Stimulated activated CD4-positive, alpha-beta T cell treated with anti-CD3 and anti-CD28 coated beads, Interleukin-12 subunit alpha, Interleukin-12 subunit beta, amount 100 ng/mL, for 4 hours (primary cell): ENCODE data around the gene PDSS2.
"Not testable (repeated sequence)": the region's sequence is repeated elsewhere in the genome, so short reads cannot be mapped to it uniquely, and the experiment has no call there.

Experiments
- DNase-seq: peaks from one replicate; pipeline ENCODE4 v3.0.0-alpha.2; 2020

Gene PDSS2

DNA sequence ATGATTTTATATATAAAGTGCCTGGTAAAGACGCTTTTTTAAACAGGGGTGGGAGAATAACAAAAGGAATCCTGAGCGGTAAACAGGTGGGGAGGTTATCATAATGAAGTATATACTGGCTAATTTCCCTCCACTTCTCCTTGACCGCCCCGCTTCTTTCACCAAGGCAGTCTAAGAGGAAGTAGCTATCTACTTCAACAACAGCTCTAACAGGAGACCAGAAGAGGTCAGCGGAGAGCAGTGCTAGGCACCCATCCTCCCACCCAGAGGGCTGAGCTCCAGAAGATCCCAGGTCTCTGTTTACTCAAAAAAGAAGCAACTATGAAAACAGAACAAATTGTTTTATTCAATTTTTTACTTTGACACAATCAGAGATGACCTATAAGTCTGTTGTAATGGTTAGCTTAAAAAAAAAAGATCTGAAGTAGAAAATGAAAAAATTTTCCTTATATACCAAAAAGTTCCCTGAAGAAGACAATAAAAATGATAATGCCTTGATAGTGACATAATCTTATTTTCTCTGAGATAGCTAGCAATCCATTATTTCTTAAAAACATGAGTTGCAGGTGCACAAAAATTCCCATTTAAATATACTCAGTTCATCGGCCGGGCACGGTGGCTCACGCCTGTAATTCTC lies 141.1 kb downstream of the PDSS2 start:
- peak; percentile 15 for DNase-seq

DNA sequence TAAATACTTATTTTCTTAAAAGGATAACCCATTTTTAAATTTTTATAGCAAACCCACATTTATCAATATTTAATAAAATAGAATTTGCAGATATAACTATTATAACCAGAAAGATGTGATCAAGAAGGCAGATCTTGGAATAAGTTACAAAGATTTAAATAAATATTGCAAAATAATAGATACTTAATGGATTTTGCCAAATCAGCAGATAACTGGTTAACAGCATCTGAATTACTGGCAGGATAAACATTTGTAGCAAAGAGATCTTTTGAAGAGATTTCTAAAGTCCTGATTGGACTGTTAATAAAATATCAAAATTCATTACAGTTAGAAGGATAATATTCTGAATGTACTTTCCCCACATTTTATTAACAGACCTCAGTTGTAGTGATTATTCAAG lies 144.2 kb downstream of the PDSS2 start:
- DNase-seq, result no peak

DNA sequence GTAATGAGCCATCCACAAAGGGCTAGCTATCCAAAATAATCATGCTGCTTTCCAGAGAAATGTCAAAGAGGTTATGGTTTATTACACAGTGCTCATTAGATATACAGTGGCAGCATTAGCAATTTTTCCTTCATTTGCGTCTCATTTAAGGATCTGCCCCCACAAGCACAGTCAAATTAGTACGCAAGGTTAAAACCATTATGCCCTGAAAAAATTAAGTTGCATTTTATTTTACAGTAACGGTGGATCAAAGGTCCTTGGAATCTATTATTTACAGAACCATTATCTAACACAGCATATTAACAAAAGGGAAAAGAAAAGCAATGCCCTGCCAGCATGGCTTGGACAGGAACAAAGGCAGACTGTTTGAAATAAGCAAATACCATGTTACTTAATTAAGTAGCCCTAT lies 144.8 kb downstream of the PDSS2 start:
- DNase-seq, result no peak

DNA sequence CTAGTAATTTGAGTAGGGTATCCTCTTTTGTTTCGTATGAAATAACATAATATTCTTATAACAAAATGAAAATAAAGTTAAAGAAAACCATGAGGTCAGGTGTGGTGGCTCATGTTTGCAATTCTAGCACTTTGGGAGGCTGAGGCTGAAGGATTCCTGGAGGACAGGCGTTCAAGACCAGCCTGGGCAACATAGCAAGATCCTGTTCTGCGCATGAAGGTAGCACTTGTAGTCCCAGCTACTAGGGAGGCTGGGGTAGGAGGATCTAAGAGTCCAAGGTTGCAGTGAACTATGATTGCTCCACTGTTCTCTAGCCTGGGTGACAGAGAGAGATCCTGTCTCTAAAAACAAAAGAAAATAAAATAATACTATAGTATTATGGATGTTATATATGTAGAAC lies 145.6 kb downstream of the PDSS2 start:
- no peak for DNase-seq

DNA sequence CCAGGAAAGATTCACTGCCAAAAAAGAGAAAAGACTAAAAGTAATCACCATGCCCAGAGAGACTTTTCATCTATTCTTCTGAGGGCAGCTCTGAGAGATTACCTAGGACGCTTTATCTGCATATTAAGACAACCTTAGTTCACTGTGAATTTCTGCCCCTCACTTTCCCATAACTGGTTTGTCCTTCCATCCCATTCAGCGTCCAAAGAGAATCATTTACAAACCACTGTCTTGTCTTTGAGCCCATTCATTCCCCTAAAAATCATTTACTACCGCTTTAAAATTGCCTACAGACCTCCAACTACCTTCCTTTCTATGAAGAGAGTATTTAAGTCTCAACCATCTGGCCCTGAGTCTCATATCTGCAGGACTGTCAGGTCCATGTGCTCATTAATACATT lies 149.0 kb downstream of the PDSS2 start:
- no peak for DNase-seq

DNA sequence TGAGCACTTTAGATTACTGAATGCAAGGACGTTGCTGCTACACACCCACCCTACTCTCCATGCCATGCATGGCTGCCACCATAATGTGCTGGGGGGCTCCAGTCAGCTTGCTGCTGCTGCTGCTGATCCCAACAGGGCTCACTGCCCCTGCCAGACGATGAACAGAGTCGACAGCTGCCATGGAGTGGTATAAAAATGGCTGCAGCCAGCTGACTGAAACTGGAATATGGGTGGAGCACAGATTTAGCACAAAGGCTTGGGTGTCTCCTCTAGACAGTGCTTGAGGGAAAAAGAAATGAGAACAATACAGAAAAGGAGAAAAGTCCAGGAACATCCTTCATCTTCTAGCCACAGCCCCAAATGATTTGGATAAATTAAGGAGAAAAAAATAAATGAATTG lies 150.7 kb downstream of the PDSS2 start:
- no peak for DNase-seq

DNA sequence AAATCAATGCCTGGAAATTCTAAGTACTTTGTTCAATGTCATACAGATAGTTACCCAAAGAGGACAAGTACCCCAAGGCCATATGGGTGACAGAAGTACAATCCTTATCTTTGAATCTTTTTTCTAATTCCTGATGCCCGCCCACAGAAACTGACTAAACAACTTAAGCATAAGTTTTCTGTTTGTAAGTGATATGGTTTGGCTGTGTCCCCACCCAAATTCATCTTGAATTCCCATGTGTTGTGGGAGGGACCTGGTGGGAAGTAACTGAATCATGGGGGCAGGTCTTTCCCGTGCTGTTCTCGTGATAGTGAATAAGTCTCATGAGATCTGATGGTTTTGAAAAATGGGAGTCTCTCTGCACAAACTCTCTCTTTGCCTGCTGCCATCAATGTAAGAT lies 153.4 kb downstream of the PDSS2 start:
- DNase-seq, result not testable (repeated sequence)

DNA sequence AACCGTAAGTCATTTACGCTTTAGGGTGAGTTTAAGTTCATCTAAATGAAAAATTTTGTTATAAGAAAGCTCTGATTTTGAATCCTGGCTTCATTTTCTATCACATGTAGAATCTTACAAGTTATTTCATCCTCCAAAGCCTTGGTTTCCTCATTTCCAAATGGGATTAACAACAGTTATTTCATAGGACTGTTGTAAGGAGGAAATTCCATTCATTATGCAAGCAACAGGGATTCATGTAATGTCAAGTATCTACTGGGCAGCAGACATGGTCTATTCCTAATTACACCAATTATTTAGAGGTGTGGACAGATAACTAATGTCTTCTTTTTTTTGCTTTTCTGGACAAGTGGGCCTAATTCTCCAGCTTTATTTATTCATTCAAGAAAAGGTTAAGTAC lies 154.0 kb downstream of the PDSS2 start:
- no peak for DNase-seq

DNA sequence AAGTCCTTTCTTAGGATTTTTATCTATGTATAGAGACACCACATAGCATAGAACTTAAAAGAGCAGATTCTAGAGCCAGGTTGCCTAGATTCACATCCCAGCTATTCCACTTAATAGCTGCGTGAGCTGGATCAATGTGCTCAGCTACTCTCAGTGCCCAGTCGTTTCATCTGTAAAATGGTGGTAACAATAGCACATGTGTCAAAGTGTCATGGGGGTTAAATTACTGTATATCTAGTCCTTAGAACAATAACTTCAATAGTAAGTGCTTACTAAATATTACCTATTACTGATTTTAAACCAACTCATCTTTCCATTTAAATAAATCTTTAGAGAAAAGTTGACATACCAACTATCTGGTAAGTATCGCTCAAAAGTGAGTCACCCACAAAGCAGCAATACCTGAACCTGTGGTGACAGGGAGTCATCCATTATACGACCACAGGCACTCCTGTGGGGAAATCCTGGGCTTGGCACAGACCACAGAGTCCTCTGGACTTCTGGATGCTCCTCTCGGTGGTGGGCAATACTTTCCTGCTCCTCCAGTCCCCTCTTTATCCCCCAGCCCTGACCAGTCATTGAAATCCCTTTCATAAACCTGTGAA lies 154.8 kb downstream of the PDSS2 start:
- DNase-seq, result no peak

DNA sequence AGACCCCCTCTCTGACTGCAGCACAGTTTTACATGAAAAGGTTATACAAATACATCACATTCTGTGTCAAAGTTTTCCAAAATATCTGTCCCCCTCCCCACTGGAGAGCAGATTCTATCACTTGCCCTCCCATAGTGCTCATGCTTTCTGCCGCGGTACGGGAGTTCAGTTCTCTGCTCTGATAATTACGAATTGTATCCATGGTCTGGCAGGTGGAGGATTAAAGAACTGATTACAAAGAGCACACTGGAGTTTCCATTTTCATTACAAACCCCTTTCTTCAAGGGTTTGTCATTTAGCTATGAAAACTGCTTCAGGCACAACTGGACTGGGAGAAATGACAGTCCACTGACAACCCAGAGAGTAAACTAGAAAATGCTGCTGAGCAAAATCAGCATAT lies 166.0 kb downstream of the PDSS2 start:
- no peak for DNase-seq

DNA sequence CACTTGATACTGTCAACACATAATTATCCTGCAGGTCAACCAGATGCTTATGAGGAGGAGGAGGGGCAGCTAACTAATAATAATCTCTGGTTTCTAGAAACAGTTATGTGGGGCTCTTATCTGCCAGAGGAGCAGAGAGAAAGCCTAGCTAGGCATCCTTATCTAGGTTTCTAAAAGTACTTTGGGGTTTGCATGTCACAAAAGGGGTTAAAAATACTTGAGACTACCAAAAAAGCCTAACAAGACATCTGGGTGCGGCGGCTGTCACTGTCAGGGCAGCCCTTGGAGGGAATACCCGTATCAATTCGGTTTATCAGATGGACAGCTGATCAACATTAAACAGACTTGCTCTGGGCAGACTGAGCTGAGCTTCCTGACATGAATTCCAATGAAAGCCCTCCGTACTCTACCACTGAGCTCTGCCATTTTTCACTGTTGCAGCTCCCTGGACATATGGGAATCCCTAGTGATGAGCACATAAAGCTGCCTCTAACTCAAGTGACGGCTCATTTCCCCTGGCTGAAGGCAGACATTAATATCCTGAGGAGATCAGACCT lies 166.6 kb downstream of the PDSS2 start:
- DNase-seq, result no peak

DNA sequence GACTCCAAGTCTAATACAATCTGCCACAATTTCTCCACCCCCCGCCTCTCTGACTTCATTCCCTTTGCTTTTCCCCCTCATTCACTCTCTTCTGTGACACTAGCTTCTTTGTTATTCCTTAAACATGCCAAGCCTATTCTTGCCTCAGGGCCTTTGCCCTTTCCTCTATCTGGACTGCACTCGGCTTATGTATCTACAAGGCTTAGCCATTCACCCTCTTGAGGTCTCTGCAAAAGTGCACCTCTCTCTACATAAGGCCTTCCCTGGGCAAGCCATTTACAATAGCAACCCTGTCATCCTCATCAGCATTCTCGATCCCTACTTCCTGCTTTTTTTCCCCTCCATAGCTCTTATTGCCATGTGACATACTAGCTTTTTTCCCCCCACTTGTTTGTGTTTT lies 168.9 kb downstream of the PDSS2 start:
- DNase-seq, result no peak

DNA sequence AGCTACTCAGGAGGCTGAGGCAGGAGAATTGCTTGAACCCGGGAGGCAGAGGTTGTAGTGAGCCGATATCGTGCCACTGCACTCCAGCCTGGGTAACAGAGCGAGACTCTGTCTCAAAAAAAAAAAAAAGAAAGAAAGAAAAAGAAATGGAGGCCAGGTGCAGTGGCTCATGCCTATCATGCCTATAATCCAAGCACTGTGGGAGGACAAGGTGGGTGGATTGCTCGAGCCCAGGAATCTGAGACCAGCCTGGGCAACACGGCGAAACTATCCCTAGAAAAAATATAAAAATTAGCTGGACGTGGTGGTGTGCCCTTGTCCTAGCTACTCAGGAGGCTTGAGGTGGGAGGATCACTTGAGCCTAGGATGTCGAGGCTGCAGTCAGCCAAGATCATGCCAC lies 170.1 kb downstream of the PDSS2 start:
- not testable (repeated sequence) for DNase-seq

DNA sequence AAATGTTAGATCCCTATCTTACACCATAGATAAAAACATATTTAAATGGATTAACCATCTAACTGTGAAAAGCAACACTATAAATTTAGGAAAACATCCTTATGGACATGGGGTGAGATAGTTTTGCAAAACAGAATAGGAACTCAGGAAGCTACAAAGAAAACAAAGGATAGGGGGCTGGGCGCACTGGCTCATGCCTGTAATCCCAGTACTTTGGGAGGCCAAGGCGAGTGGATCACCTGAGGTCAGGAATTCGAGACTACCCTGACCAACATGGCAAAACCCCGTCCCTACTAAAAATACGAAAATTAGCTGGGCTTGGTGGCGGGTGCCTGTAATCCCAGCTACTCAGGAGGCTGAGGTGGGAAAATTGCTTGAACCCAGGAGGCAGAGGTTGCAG lies 173.7 kb downstream of the PDSS2 start:
- DNase-seq, result not testable (repeated sequence)

DNA sequence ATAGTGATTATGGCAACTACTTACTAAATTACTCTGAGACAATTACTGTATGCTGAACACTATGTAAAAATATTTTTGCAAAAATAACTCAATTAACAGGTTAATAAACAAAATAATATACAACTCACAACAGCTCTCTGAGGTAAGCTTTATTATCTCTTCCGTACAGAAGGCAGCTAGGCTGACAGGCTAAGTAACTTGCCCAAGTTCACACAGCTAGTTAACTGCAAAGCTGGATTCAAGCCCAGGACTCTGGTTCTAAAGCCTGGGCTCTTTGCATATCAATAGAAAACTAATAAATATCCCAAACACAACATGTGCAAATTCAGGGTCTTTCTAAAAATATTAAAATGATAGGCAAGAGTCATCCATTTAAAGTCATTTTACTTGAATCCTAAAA lies 174.6 kb downstream of the PDSS2 start:
- DNase-seq, result no peak

DNA sequence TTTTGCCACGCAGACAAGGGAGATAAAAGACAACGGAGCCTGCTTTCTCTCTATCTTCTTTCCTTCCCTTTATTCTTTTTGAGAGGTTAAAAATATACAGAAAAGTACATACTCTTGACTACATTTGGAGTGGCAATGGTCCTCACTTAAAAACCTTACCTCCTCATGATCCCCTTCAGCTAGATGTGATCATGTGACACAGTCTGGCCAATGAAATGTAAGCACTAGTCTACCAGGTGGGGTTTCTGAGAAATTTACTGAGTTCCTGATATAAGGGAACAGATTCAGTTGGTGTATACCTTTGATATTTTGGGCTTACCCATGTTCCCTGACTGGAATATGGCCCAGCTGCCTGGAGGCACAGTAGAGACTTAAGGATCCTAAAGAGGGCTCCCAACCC lies 178.6 kb downstream of the PDSS2 start:
- DNase-seq, result no peak

DNA sequence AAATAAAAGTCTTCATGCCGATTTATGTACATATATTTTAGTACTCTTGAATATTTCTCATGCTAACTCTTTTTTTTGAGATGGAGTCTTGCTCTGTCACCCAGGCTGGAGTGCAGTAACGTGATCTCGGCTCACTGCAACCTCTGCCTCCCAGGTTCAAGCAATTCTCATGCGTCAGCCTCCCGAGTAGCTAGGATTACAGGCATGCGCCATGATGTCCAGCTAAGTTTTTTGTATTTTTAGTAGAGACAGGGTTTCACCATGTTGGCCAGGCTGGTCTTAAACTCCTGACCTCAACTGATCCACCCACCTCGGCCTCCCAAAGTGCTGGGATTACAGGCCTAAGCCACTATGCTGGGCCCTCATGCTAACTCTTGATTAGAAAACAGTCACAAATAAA lies 179.4 kb downstream of the PDSS2 start:
- not testable (repeated sequence) for DNase-seq

DNA sequence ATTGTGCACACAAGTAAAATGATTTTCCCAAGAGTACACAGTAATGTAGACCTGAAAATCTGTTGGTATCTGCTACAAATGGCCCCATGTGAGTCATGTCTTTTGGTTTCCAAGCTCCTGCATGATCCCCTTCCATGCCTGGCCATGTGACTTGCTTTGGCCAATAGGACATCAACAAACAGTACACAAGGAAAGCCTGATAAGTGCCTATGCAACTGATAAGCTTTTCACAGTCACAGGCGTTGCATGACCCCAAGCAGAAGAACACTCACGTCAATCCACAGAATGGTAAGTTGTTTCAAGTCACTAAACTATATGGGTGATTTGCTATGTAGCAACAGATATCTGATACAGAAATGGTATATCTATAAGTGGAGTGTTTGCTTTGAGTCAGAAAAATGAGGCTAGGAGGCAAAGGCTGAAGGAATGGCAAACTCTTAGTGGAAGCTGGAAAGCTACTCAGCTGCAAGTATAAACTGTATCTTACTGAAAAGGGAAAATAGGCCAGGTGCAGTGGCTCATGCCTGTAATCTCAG lies 184.0 kb downstream of the PDSS2 start:
- no peak for DNase-seq

DNA sequence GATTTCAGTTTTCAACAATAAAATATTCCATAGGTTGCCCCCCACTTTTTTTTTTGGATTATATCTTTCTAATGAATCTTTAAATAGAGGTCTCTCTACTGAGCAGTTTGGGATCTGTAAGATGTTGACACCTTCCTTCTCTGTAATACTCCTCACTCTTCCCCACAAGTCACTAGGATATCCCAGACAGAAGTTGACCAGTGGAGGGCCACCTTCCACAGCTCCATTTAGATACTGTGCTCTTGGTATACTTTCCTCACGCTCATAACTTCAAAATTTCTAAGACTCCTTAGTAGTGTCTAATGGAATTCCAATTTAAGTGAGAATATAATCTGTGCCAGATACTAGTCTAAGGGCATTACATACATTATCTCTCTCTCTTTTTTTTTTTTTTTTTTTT lies 185.1 kb downstream of the PDSS2 start:
- DNase-seq, result no peak

DNA sequence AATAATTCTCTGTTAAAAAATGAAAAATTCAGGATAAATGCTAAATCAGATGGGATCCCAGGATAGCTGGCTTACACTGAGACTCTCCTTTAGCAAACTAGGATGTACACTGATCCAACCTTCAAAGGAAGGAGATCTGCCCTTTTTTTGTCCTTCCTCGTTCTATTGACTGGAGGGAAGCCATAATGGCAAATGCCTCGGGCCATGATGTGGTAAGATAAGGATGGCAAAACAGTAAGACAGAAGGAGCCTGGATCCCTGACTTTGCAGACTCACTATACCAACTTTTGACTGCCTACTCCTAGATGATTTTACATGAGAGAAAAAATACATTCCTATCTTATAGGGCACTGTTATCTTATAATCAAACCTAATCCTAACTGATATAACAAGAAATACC lies 187.1 kb downstream of the PDSS2 start:
- no peak for DNase-seq

DNA sequence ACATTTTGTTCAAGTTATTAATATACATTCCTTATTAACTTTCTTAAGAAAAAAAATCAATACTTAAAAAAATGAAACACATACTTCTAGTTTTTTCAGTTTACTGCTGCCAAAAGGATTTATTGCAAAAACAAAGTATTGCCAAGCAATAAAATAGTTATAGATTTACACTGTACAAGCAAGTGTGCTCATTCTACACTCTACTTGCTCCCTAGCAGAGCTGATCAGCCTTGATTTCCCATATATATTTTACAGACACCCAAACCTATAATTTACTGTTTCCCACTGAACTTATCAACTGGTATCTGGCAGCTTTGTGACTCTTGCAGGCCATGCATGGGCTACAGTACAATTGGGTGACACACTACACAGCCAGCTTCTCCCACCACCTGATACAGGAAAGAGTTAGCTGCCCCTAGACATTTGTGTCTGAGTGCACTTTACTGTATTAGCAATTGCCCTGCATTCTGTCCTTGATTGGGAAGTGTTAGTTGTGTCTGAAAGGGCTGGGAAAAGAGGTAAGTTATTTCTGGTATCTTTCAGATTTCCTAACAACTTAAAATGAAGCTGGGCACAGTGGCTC lies 188.1 kb downstream of the PDSS2 start:
- no peak for DNase-seq

DNA sequence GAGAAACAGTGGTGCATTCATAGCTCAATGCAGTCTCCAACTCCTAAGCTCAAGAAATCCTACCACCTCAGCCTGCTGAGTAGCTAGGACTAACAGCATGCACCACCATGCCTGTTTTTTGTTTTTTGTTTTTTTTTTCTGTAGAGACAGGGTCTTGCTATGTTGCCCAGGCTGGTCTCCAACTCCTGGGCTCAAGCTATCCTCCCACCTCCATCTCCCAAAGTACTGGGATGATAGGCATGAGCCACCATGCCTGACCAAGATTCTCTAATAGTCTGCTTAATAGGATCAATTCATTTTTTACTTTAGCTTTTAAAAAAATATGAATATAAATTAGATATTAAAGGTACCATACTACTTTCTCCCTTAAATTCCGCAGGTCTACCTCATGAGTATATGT lies 191.7 kb downstream of the PDSS2 start:
- no peak for DNase-seq

DNA sequence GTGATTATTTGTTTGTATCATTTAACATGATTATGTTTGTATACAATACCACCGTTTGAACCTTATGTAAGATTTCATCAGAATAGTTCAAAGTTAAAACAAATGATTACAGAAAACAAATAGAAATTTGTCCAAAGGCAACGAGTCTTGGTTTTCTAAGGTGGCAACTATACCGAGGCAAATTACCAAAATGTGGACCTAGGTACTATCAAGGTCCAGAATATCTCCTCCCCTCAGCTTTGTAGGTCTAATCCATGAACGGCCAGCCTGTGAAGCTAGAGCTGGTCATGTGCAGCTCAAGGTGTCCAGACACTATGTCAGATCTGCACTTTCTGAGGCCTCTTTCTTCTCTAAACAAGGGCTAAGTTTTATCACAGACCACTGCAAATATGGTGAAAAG lies 192.4 kb downstream of the PDSS2 start:
- no peak for DNase-seq

DNA sequence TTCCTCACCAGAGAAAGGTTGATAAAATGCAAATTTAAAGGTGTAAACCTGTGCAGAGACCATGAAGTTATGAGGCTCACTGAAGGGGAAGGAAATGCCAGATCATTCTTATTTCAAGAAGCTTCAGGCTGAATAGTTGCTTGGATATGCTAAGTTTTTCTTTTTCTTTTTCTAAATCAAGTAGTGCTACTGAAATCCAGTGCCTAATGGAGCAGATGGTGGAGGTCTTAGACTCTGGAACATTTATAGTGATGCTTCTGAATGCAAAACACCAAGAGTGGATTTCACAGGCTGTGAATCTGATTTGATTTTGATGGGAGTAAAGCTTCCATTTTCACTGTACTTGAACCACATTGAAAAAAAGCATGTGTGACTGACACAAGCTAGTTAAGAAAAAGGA lies 192.8 kb downstream of the PDSS2 start:
- DNase-seq, result no peak
